H7 (cell line): ENCODE data around the gene ALDH16A1. TPM values are rescaled to one million over a fixed set of nuclear protein-coding genes. Genes with fewer than 3 reads are reported as not detected.

Experiments used
- DNase-seq: peaks from one replicate; pipeline ENCODE4 v3.0.0; 2012
- H3K27me3 ChIP-seq: 2 replicates; pipeline ENCODE4 v1.6.0; 2011; ENCODE audit warnings: mild to moderate bottlenecking, low read length; ENCODE audit not compliant: control insufficient read depth, insufficient read depth
- H3K36me3 ChIP-seq: replicated peaks from 2 replicates; pipeline ENCODE4 v1.5.1; 2011; ENCODE audit warnings: low read length; ENCODE audit not compliant: control insufficient read depth, insufficient read depth
- H3K4me3 ChIP-seq: 2 replicates; pipeline ENCODE4 v1.5.1; 2011; ENCODE audit warnings: low read depth, mild to moderate bottlenecking, control low read depth, low read length, moderate library complexity; ENCODE audit not compliant: insufficient read depth
- total RNA-seq: library from RNA; depleted of rRNA; stranded (reverse); fragments of >200 nt; shearing (Covaris generic); gene quantifications from 2 replicates; pipeline ENCODE4 v1.2.3, GENCODE V29; 2014

Gene ALDH16A1
- total RNA-seq, 1 experiment from 2014 or later: 62.2 TPM

GRCh38 chr19:49430172-49430677 lies 22.8 kb upstream of the ALDH16A1 start:
- DNase-seq: no peak
- no peaks in the 10 kb centered on the region for H3K36me3 ChIP-seq
- H3K4me3 ChIP-seq: no peak overlapping the region
- H3K27me3 ChIP-seq: peaks cover 97% of the 10 kb centered on the region

DNA sequence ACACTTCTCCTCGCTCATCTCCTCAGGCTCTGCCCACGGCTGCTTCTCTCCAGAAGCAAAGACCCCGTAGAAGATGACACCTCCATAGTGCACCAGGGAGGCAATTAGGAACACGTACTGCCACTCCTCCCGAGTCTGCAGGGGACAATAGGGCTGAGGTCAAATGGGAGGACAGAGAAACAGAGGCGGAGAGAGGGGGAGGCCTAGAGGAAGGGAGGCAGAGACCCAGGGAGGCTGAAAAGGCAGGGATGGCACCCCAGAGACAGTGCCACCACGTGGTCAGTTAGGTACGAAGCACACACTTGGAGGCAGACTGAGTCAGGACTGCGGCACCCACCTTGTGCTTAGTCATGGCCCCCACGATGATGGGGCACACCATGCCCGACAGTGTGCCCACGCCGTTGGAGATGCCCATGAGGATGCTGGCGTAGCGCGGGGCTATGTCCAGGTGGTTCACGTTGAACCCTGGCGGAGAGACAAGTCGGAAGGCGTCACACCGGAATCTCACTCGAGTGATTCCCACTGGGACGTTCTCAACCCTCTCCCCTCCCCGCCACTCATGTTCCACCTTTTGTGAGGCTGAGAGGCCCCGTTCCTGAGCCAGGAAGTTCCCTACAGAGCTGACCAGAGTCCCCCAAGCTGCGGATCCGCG lies 22.2 kb upstream of the ALDH16A1 start:
- Histone ChIP-seq H3K4me3 (no peak overlapping the region), H3K27me3 (peaks cover 96% of the 10 kb centered on the region), H3K36me3 (no peaks in the 10 kb centered on the region)
- no peak for DNase-seq

DNA sequence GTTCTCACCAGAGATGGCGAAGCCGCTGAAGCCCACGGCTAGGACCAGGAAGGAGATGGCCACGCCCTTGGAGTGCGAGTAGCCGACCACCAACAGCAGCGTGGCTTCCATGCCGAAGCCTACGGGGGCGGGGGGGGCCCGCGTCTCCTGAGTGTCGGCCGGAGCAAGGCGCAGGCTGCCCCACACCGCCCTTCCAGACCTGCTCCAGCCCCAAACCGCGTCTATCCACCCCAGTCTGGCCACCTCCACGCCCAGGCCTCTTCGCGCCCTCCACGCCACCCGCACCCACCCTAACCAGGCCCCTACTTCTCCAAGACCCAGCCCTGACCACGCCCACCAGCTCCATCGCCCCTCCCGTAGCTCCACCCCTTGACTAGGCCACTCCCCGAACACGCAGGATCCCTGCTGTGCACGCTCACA lies 21.7 kb upstream of the ALDH16A1 start:
- H3K27me3 ChIP-seq: peaks cover 95% of the 10 kb centered on the region
- no peak overlapping the region for H3K4me3 ChIP-seq
- H3K36me3 ChIP-seq: no peaks in the 10 kb centered on the region
- DNase-seq: peak; percentile 81

GRCh38 chr19:49432141-49433073 lies 20.6 kb upstream of the ALDH16A1 start:
- Histone ChIP-seq H3K36me3 (no peaks in the 10 kb centered on the region), H3K27me3 (peaks cover 95% of the 10 kb centered on the region), H3K4me3 (peak overlapping the region; percentile 48)
- peak; percentile 94 for DNase-seq

DNA sequence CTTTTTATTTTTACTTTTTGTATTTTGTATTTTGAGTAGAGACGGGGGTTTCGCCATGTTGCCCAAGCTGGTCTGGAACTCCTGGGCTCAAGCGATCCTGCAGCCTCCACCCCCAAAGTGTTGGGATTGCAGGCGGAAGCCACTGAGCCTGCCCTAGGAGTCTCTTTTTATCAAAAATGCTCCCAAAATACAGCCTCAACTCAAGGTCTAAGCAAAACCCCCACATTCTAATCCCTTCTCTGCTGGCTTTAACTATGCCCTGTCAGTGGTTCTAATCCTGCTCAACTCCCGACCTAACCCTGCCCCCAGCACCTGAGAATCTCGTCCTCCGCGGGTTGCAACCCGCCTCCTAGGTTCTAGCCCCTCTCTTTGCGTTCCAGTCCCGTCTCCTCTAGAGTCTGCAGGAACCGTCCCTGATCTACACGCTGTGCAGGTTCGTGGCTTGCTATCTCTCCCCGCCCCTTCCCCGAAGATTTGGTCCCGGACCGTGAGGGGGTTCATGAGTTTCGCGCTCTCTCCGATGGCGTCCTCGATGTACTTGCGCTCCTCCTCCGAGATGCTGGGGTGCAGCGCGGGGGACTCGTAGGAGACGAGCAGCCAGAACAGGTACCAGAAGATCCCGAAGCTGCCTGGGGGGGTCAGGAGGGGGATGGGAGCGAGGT lies 19.7 kb upstream of the ALDH16A1 start:
- H3K36me3 ChIP-seq: no peaks in the 10 kb centered on the region
- peak overlapping the region; percentile 48; the same call in 1 of the 2 replicates for H3K4me3 ChIP-seq
- no peak for DNase-seq
- peaks cover 95% of the 10 kb centered on the region for H3K27me3 ChIP-seq

GRCh38 chr19:49434907-49435583 lies 18.0 kb upstream of the ALDH16A1 start:
- H3K36me3 ChIP-seq: no peaks in the 10 kb centered on the region
- peak; percentile 76 for DNase-seq
- H3K4me3 ChIP-seq: no peak overlapping the region
- H3K27me3 ChIP-seq: peaks cover 96% of the 10 kb centered on the region

DNA sequence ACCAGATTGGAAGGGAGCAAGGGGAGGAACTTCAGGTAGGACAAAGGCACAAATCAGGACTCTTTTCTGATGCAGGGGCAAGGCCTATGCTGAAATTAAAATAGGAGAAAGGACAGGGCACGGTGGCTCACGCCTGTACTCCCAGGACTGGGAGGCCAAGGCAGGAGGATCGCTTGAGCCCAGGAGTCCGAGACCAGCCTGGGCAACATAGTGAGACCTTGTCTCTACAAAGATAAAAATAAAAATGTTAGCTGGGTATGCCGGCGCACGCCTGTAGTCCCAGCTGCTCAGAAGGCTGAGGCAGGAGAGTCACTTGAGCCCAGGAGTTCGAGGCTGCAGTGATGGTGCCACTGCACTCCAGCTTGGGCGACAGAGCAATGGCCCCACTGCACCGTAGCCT lies 17.4 kb upstream of the ALDH16A1 start:
- peaks cover 97% of the 10 kb centered on the region for H3K27me3 ChIP-seq
- H3K4me3 ChIP-seq: no peak overlapping the region
- no peaks in the 10 kb centered on the region for H3K36me3 ChIP-seq
- no peak for DNase-seq

GRCh38 chr19:49436381-49437017 lies 16.5 kb upstream of the ALDH16A1 start:
- peak; percentile 96 for DNase-seq
- Histone ChIP-seq H3K27me3 (peaks cover 95% of the 10 kb centered on the region), H3K4me3 (peak overlapping the region; percentile 39), H3K36me3 (no peaks in the 10 kb centered on the region)

- no peak for DNase-seq
- Histone ChIP-seq H3K4me3 (no peak overlapping the region), H3K27me3 (peaks cover 95% of the 10 kb centered on the region), H3K36me3 (no peaks in the 10 kb centered on the region)
Observed at GRCh38 chr19:49437231-49437630, 15.8 kb upstream of the ALDH16A1 start.

- Histone ChIP-seq H3K36me3 (no peaks in the 10 kb centered on the region), H3K27me3 (peaks cover 85% of the 10 kb centered on the region), H3K4me3 (no peak overlapping the region)
- no peak for DNase-seq
Observed at GRCh38 chr19:49438261-49438660, 14.8 kb upstream of the ALDH16A1 start.

GRCh38 chr19:49439836-49440235 lies 13.2 kb upstream of the ALDH16A1 start:
- Histone ChIP-seq H3K27me3 (peaks cover 69% of the 10 kb centered on the region), H3K4me3 (no peak overlapping the region), H3K36me3 (no peaks in the 10 kb centered on the region)
- DNase-seq: no peak

DNA sequence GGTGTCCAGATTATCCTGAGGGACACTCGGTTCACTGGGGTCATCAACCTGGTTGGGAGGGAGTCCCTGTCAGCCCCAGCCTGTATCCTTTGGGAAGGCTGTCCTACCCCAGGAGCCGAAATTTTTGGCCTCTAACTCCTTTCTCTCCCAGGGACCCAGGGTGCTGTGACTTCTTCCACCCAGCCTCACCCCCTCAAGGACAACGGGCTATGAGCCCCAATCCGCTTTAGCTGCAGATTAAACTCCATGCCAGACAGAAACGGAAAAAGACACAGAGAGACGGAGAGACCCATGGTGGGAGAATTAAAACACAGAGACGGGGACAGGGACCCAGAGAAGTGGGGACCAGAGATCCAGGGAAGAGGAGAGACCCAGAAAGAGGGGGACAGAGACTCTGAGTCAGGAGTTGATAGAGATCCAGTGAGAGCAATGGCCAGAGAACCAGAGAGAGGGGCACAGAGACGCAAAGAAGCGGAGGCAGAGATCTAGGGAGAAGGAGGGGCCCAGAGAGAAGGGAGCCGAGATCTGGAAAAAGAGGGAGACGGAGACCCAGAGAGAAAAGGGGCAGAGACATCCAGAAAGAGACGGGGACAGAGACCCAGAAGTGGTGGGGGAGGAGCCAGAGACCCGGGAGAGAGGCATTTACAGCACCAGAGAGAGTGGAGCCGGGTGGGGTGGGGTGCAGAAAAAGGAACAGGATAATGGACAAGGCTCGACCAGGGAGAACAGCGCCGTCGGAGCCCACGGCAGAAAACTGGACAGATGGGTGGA lies 12.4 kb upstream of the ALDH16A1 start:
- H3K4me3 ChIP-seq: peak overlapping the region; percentile 40
- peaks cover 62% of the 10 kb centered on the region for H3K27me3 ChIP-seq

More for the DNA sequence above, 12.4 kb upstream of the ALDH16A1 start:
- no peaks in the 10 kb centered on the region for H3K36me3 ChIP-seq
- DNase-seq: no peak
